Measurements from ENCODE around the gene BRD9.

- no peak for TF ChIP-seq ATF2 (CRISPR knock-in tag; IDR thresholded peaks at IDR 0.05; ENCODE audit: borderline replicate concordance, low read depth)
- TF ChIP-seq ZNF423 (CRISPR knock-in tag; IDR thresholded peaks at IDR 0.05) = no peak
- TF ChIP-seq IRF2 (CRISPR knock-in tag; IDR thresholded peaks at IDR 0.05; ENCODE audit: borderline replicate concordance, low read depth) = no peak
- TF ChIP-seq USF1 (CRISPR knock-in tag; IDR thresholded peaks at IDR 0.05) = no peak
- no peak for TF ChIP-seq CTCF (IDR thresholded peaks at IDR 0.05)
- TF ChIP-seq KAT7 (CRISPR knock-in tag; IDR thresholded peaks at IDR 0.05; ENCODE audit: borderline replicate concordance) = no peak
These were observed 11.1 kb downstream of the BRD9 start for GRCh38 chr5:881551-881935.

All from WTC11 (cell line).